SW 1271 (cell line): ENCODE measurements around the gene STS.

Experiments
- DNase-seq, 2 experiments: peaks; one replicate each; lab custom pipeline; 2025; lab: John Stamatoyannopoulos, UW

STS gene

DNA sequence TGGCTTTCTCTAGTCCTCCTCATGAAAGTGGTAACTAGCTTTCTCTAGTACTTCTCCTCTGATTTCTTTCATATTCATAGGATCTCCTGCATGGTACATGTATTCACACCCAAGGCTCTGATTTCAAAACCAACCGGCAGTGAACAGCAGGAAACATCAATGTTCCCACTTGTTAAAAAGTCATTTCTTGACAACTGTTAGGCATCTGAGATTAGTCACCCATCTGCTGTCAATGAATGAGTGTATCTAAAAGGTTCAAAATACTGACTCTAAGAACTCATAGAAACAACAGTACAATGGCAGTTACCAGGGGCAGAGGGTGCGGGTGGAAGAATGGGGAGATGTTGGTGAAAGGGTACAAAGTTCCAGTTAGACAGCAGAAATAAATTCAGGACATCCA lies 31.9 kb downstream of the STS start:
- DNase-seq: no peak

DNA sequence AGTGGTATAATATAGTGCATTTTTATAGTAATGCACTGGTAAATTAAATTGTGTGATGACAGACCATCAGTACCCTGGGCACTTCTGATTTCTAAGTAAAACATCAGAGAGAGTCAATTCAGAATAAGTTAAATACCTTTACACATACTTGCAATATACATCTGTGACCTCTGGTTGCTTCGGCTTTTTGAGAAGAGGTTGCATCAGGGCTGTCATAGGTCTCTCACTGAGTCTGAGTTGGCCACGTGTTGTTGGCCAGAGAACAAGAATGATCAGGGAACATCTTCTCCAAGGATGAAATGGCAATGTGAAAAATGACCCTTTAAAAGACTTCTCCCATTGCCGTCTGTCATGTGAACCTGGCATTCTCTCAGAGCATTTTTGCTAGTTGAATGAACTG lies 37.3 kb downstream of the STS start:
- no peak for DNase-seq

GRCh38 chrX:7188672-7189071 lies 41.2 kb downstream of the STS start:
- DNase-seq: no peak

- DNase-seq: no peak
Measured at GRCh38 chrX:7190157-7190556, 42.6 kb downstream of the STS start.

- no peak for DNase-seq
Measured at GRCh38 chrX:7191681-7192110, 44.2 kb downstream of the STS start.

- no peak for DNase-seq
Measured at GRCh38 chrX:7192871-7193270, 45.4 kb downstream of the STS start.

DNA sequence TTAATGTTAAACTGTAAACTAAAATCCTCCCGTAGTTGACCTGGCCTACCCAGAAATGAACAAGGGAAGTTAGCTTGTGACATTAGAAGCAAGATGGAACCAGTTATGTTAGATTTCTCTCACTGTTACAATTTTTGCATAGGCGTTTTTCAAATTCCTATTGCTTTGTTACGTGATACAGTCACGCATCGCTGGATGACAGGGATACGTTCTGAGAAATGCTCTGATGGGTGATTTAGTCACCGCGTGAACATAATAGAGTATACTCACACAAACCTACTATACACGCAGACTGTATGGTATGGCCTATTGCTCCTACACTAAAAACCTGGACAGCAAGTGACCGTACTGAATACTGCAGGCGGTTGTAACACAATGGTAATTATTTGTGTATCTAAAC lies 47.1 kb downstream of the STS start:
- DNase-seq: no peak
